Pancreas (tissue), 10 donors: Measurements from ENCODE around the gene PARD3B. TPM values are rescaled to one million over a fixed set of nuclear protein-coding genes. Genes with fewer than 3 reads are reported as not detected.

Experiments used
- ATAC-seq, 4 donors: fragments of 200-7000 bp; cut with Tn5 transposase; one replicate each; pipeline versions ENCODE4 v1.8.0 to v1.9.1; 2020; ENCODE audit warnings: mild to moderate bottlenecking in 4 of 4, moderate library complexity in 4 of 4
- DNase-seq, 6 donors: peaks; one replicate each; pipeline ENCODE4 v3.0.0-alpha.2; 2020
- FAIRE-seq: peaks from 2 replicates; lab custom pipeline; 2012; peaks lifted over from hg19 to GRCh38; lab: Jason Lieb, UNC
- H3K27ac ChIP-seq, 4 donors: fragments of 200-600 bp; sonication (generic); 1 replicate in 3 of 4; 2 replicates in 1 of 4; pipeline versions ENCODE4 v1.5.0 to v1.8.0; 2020
- H3K27me3 ChIP-seq, 4 donors: fragments of 200-600 bp; one replicate each; pipeline ENCODE4 v1.8.0; 2021
- H3K36me3 ChIP-seq, 3 donors: fragments of 200-600 bp; sonication (generic) in 1 of 3; one replicate each; pipeline versions ENCODE4 v1.5.0 to v1.8.0; 2020 to 2021
- H3K4me1 ChIP-seq, 3 donors: fragments of 200-600 bp; one replicate each; pipeline ENCODE4 v1.8.0; 2021
- H3K4me3 ChIP-seq, 4 donors: fragments of 200-600 bp; sonication (generic) in 2 of 4; one replicate each; pipeline versions ENCODE4 v1.5.0 to v1.8.0; 2020 to 2021
- H3K9me3 ChIP-seq, 4 donors: fragments of 200-600 bp; one replicate each; pipeline ENCODE4 v1.8.0; 2021
- CTCF ChIP-seq, 4 donors: fragments of 200-600 bp; sonication (generic) in 3 of 4; IDR thresholded peaks; one replicate each; pipeline versions ENCODE4 v1.5.0 to v1.8.0; 2021; ENCODE audit warnings: antibody characterized with exemption in 4 of 4
- WGBS, 2 donors: extraction: QIAGEN DNeasy Blood & Tissue Kit; methylation state at CpG; one replicate each; pipeline ENCODE4 v1.1.7; 2013; 5-methylcytosine and 5-hydroxymethylcytosine counted together
- intact Hi-C, 3 donors: fragments of 100-400 bp; cut with DNase I; formaldehyde crosslinking; loops; one replicate each; pipeline versions ENCODE4 v1.11.1 to v1.14.2; 2022
- polyA plus RNA-seq, 2 donors: library from polyadenylated mRNA; stranded (reverse); fragments of 200-250 nt; gene quantifications; one replicate each; pipeline ENCODE4 v1.2.3, GENCODE V29; 2013
- total RNA-seq, 6 donors: library from RNA; stranded (reverse); fragmentation: NEBNext Ultra II Directional in 4 of 6; extraction: Animal tissue kit (Norgen Biotek cat#: 25700) in 4 of 6; gene quantifications; one replicate each; pipeline versions ENCODE4 v1.2.1 to v1.2.4, GENCODE V29; 2021 to 2023
- donor health status: healthy with polysubstance abuse.
- donor health status: DM: no; HTN: no; CAD: no; lungs with moderate emphysema.
- donor health status: DM: no; HTN: no; CAD: no.
- donor health status: control.
- donor health status: control.
- donor health status: Bipolar disorder and iron deficiency.
- donor health status: DM: yes; HTN: yes; CAD: no.
- donor health status: DM: no; HTN: no; CAD: no.
- donor health status: DM: no; HTN: no; CAD: no.
- donor health status: DM: yes; HTN: yes; CAD: no.

Gene PARD3B
- total and polyA plus RNA-seq, 8 donors = 2.8 to 21.5 (median 12.7) TPM

GRCh38 chr2:205387350-205388055 lies 842.2 kb downstream of the PARD3B start:
- FAIRE-seq (no peak), DNase-seq (no peak), ATAC-seq (no peak)
- intact Hi-C loops = no loop called here
- 93 to 97% methylated on average over 5 of the region's 5 CpGs for whole genome bisulfite sequencing, 2 donors
- Histone ChIP-seq H3K4me3 (no peak overlapping the region), H3K36me3 (no peaks in the 10 kb centered on the region), H3K27ac (no peak overlapping the region), H3K27me3 (no peaks in the 10 kb centered on the region), H3K4me1 (no peaks in the 10 kb centered on the region), H3K9me3 (no peaks in the 10 kb centered on the region)
- TF ChIP-seq CTCF (IDR thresholded peaks at IDR 0.05) = no peak

GRCh38 chr2:205390866-205391265 lies 845.6 kb downstream of the PARD3B start:
- no peak for DNase-seq
- no peak for FAIRE-seq
- Histone ChIP-seq H3K27me3 (no peaks in the 10 kb centered on the region), H3K4me1 (no peaks in the 10 kb centered on the region), H3K27ac (no peak overlapping the region), H3K36me3 (no peaks in the 10 kb centered on the region), H3K4me3 (no peak overlapping the region), H3K9me3 (no peaks in the 10 kb centered on the region)
- intact Hi-C loops = no loop called here
- 89 to 91% methylated on average over 4 of the region's 4 CpGs for WGBS, 2 donors
- TF ChIP-seq CTCF (IDR thresholded peaks at IDR 0.05) = no peak
- ATAC-seq = no peak

GRCh38 chr2:205401511-205401910 lies 856.2 kb downstream of the PARD3B start:
- DNase-seq (no peak), ATAC-seq (no peak), FAIRE-seq (no peak)
- Histone ChIP-seq H3K9me3 (no peaks in the 10 kb centered on the region), H3K36me3 (no peaks in the 10 kb centered on the region), H3K27me3 (no peaks in the 10 kb centered on the region), H3K4me3 (no peak overlapping the region), H3K27ac (no peak overlapping the region), H3K4me1 (no peaks in the 10 kb centered on the region)
- no peak for TF ChIP-seq CTCF (IDR thresholded peaks at IDR 0.05)
- WGBS, 2 donors = 91 to 92% methylated on average over 6 of the region's 6 CpGs
- intact Hi-C loops = no loop called here

- H3K27me3 ChIP-seq = no peaks in the 10 kb centered on the region
- no peaks in the 10 kb centered on the region for H3K36me3 ChIP-seq
- H3K27ac ChIP-seq = no peak overlapping the region
- ATAC-seq = no peak
- no peak overlapping the region for H3K4me3 ChIP-seq
- H3K9me3 ChIP-seq = no peaks in the 10 kb centered on the region
- no peak for TF ChIP-seq CTCF (IDR thresholded peaks at IDR 0.05)
- no peak for DNase-seq
- H3K4me1 ChIP-seq = no peaks in the 10 kb centered on the region
- FAIRE-seq = no peak
- 57 to 58% methylated on average over 2 of the region's 2 CpGs for WGBS, 2 donors
- intact Hi-C loops = no loop called here
Measured at GRCh38 chr2:205402011-205402410, 856.7 kb downstream of the PARD3B start.

- Histone ChIP-seq H3K27me3 (no peaks in the 10 kb centered on the region), H3K9me3 (no peaks in the 10 kb centered on the region), H3K36me3 (no peaks in the 10 kb centered on the region), H3K4me1 (peaks cover 4 to 8% (median 4%) of the 10 kb centered on the region in 3 donors), H3K4me3 (no peak overlapping the region), H3K27ac (no peak overlapping the region)
- 91 to 94% methylated on average over 2 of the region's 2 CpGs for WGBS, 2 donors
- no peak for TF ChIP-seq CTCF (IDR thresholded peaks at IDR 0.05)
- DNase-seq (no peak), ATAC-seq (peak in 1 of 4 donors; percentile 44), FAIRE-seq (no peak)
- intact Hi-C loops = no loop called here
Measured at GRCh38 chr2:205403244-205403825, 858.1 kb downstream of the PARD3B start.
